ENCODE data around the gene PIGK.

GRCh38 chr1:77267035-77267434, 47.8 kb upstream of the PIGK start:
- no peak for TF ChIP-seq SPI1 (IDR thresholded peaks at IDR 0.05; ENCODE audit: low read depth, low read length)
- no peak for TF ChIP-seq TAF1 (IDR thresholded peaks at IDR 0.05; ENCODE audit: low read depth, low read length)

Data from GM12891 (cell line).